ENCODE results near the gene PNPLA2. TPM values are rescaled to one million over a fixed set of nuclear protein-coding genes. Genes with fewer than 3 reads are reported as not detected.

The PNPLA2 gene
- total RNA-seq, 1 experiment from 2014 or later, result 66.5 TPM

DNA sequence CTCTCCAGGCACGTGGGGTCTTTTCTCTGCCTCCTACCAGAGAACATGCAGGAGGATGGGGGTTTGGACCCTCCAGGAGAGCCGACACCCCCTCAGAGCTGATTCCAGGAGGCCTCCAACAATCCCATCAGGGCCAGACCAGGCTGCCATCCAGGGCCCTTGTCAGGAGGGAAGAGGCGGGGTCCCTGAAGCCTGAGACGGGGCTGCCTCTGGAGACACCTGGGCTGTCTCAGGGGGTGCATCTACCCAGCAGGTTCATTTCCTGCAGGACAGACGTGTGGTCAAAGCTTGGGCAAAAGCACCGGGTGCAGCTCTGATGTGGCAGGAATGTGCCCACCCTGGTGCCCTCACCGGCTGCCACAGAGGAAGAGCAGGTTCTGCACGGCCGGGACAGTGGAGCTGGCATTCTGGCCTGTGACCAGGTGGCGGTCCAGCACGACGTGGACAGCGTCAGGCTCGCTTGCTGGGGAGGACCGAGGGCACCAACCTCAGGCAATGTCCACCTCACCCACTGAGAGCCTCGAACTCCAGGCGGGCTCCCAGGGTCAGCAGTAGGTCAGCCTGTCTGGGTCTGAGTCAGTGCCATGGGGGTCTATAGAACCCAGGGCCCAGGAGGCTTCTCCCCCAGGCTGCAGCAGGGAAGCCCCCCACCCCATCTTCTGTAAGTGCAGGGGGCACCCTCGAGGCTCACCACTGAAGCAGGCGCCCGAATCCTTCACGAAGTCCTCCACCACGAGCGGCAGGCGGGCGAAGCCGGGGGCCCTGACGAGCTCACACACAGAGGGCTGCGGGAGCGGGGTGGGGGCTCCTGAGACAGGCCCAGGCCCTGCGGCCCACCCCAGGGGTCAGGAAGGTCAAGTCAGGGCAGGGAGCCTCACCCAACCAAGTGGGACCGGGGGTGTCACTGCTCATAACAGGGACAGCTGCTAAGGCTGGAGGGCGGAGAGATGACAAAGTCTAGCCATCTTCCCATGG is 47.8 kb upstream of the PNPLA2 start (continued):
- TF ChIP-seq, protein P1, sequence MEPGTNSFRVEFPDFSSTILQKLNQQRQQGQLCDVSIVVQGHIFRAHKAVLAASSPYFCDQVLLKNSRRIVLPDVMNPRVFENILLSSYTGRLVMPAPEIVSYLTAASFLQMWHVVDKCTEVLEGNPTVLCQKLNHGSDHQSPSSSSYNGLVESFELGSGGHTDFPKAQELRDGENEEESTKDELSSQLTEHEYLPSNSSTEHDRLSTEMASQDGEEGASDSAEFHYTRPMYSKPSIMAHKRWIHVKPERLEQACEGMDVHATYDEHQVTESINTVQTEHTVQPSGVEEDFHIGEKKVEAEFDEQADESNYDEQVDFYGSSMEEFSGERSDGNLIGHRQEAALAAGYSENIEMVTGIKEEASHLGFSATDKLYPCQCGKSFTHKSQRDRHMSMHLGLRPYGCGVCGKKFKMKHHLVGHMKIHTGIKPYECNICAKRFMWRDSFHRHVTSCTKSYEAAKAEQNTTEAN (CRISPR knock-in tag; IDR thresholded peaks at IDR 0.05), result no peak
- TF ChIP-seq ZSCAN18 (CRISPR knock-in tag; IDR thresholded peaks at IDR 0.05) (no peak), ZNF138 (CRISPR knock-in tag; conservative IDR thresholded peaks at IDR 0.05) (no peak)

GRCh38 chr11:771617-772204 is 47.0 kb upstream of the PNPLA2 start:
- POLR2A ChIA-PET, result no interaction called here
- H3K36me3 Mint-ChIP-seq, result peaks cover 14% of the 10 kb centered on the region
- TF ChIP-seq ARID4B (CRISPR knock-in tag; IDR thresholded peaks at IDR 0.05; ENCODE audit: borderline replicate concordance) (no peak), E2F4 (CRISPR knock-in tag; IDR thresholded peaks at IDR 0.05; ENCODE audit: borderline replicate concordance, low read depth) (no peak), ZNF263 (CRISPR knock-in tag; IDR thresholded peaks at IDR 0.05; ENCODE audit: low read depth) (no peak), ZNF219 (CRISPR knock-in tag; IDR thresholded peaks at IDR 0.05; ENCODE audit: borderline replicate concordance) (no peak), ZNF317 (CRISPR knock-in tag; IDR thresholded peaks at IDR 0.05; ENCODE audit: borderline replicate concordance, low read depth) (no peak), SOX15 (CRISPR knock-in tag; IDR thresholded peaks at IDR 0.05) (no peak)
- TF ChIP-seq, protein P2, sequence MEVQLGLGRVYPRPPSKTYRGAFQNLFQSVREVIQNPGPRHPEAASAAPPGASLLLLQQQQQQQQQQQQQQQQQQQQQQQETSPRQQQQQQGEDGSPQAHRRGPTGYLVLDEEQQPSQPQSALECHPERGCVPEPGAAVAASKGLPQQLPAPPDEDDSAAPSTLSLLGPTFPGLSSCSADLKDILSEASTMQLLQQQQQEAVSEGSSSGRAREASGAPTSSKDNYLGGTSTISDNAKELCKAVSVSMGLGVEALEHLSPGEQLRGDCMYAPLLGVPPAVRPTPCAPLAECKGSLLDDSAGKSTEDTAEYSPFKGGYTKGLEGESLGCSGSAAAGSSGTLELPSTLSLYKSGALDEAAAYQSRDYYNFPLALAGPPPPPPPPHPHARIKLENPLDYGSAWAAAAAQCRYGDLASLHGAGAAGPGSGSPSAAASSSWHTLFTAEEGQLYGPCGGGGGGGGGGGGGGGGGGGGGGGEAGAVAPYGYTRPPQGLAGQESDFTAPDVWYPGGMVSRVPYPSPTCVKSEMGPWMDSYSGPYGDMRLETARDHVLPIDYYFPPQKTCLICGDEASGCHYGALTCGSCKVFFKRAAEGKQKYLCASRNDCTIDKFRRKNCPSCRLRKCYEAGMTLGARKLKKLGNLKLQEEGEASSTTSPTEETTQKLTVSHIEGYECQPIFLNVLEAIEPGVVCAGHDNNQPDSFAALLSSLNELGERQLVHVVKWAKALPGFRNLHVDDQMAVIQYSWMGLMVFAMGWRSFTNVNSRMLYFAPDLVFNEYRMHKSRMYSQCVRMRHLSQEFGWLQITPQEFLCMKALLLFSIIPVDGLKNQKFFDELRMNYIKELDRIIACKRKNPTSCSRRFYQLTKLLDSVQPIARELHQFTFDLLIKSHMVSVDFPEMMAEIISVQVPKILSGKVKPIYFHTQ (CRISPR knock-in tag; IDR thresholded peaks at IDR 0.05), result no peak
- TF ChIP-seq, protein P3, sequence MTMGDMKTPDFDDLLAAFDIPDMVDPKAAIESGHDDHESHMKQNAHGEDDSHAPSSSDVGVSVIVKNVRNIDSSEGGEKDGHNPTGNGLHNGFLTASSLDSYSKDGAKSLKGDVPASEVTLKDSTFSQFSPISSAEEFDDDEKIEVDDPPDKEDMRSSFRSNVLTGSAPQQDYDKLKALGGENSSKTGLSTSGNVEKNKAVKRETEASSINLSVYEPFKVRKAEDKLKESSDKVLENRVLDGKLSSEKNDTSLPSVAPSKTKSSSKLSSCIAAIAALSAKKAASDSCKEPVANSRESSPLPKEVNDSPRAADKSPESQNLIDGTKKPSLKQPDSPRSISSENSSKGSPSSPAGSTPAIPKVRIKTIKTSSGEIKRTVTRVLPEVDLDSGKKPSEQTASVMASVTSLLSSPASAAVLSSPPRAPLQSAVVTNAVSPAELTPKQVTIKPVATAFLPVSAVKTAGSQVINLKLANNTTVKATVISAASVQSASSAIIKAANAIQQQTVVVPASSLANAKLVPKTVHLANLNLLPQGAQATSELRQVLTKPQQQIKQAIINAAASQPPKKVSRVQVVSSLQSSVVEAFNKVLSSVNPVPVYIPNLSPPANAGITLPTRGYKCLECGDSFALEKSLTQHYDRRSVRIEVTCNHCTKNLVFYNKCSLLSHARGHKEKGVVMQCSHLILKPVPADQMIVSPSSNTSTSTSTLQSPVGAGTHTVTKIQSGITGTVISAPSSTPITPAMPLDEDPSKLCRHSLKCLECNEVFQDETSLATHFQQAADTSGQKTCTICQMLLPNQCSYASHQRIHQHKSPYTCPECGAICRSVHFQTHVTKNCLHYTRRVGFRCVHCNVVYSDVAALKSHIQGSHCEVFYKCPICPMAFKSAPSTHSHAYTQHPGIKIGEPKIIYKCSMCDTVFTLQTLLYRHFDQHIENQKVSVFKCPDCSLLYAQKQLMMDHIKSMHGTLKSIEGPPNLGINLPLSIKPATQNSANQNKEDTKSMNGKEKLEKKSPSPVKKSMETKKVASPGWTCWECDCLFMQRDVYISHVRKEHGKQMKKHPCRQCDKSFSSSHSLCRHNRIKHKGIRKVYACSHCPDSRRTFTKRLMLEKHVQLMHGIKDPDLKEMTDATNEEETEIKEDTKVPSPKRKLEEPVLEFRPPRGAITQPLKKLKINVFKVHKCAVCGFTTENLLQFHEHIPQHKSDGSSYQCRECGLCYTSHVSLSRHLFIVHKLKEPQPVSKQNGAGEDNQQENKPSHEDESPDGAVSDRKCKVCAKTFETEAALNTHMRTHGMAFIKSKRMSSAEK (CRISPR knock-in tag; IDR thresholded peaks at IDR 0.05; ENCODE audit: borderline replicate concordance), result no peak
- H3K9me3 Mint-ChIP-seq, result no peaks in the 10 kb centered on the region
- CTCF ChIA-PET, result interaction anchor here (1.4 kb wide), 1 partner anchor 12 kb away, joined by 3 read pairs; no protein-coding TSS in a partner anchor
- DNase-seq (ENCODE audit: low spot score) (peak; percentile 14), ATAC-seq (peak; percentile 53)
- peak overlapping the region; percentile 57; the same call in 1 of the 2 replicates for H3K27ac Mint-ChIP-seq
- H3K4me3 Mint-ChIP-seq, result no peak overlapping the region
- peaks cover 11% of the 10 kb centered on the region for H3K4me1 Mint-ChIP-seq
- no peaks in the 10 kb centered on the region for H3K27me3 Mint-ChIP-seq (ENCODE audit: low read depth)
